ENCODE results near the gene SYNE3. TPM values are rescaled to one million over a fixed set of nuclear protein-coding genes. Genes with fewer than 3 reads are reported as not detected.
"Not testable (repeated sequence)": the region's sequence is repeated elsewhere in the genome, so short reads cannot be mapped to it uniquely, and the experiment has no call there.

SYNE3 gene
- total and polyA plus RNA-seq, 4 donors, result 3.0 to 61.5 (median 23.0) TPM

GRCh38 chr14:95515080-95515489 lies 1.4 kb downstream of the SYNE3 start:
- ATAC-seq (ENCODE audit: low FRiP score) (peak; percentile 70), DNase-seq (peak; percentile 81 to 84)
- 1 to 2% methylated on average over 9 of the region's 9 CpGs for WGBS, 2 donors
- Histone ChIP-seq H3K4me1 (ENCODE audit: control insufficient read depth in 1 of 2, insufficient read depth in 2 of 2, low read length in 2 of 2) (peaks cover 2% of the 10 kb centered on the region in 2 donors), H3K9me3 (ENCODE audit: control insufficient read depth, low read length) (no peaks in the 10 kb centered on the region), H3K27ac (ENCODE audit: low read depth in 1 of 2, low read length in 2 of 2) (peak overlapping the region in 1 of 2 donors; percentile 79), H3K4me3 (ENCODE audit: low read length in 2 of 2) (peak overlapping the region in 1 of 2 donors; percentile 39), H3K27me3 (ENCODE audit: control insufficient read depth in 1 of 2, insufficient read depth in 2 of 2, low read length in 1 of 2) (no peaks in the 10 kb centered on the region), H3K36me3 (ENCODE audit: control insufficient read depth in 1 of 2, insufficient read depth in 2 of 2, low read length in 1 of 2) (no peaks in the 10 kb centered on the region)
- intact Hi-C loops (cut with DNase I), result loop anchor here (5.0 to 10.0 kb wide), 2 partner anchors 33 to 360 kb away; partner anchors contain the start of gene DICER1 (in 1 of the 2)

- DNase-seq, result peak; percentile 46 to 51
- intact Hi-C loops (cut with DNase I), result loop anchor here (5.0 to 10.0 kb wide), 2 partner anchors 32 to 360 kb away; partner anchors contain the start of gene DICER1 (in 1 of the 2)
- no peaks in the 10 kb centered on the region for H3K36me3 ChIP-seq (ENCODE audit: control insufficient read depth in 1 of 2, insufficient read depth in 2 of 2, low read length in 1 of 2)
- no peak overlapping the region for H3K4me3 ChIP-seq (ENCODE audit: low read length in 2 of 2)
- H3K27ac ChIP-seq (ENCODE audit: low read depth in 1 of 2, low read length in 2 of 2), result peak overlapping the region in 1 of 2 donors; percentile 79
- H3K27me3 ChIP-seq (ENCODE audit: control insufficient read depth in 1 of 2, insufficient read depth in 2 of 2, low read length in 1 of 2), result no peaks in the 10 kb centered on the region
- peaks cover 2% of the 10 kb centered on the region in 2 donors for H3K4me1 ChIP-seq (ENCODE audit: control insufficient read depth in 1 of 2, insufficient read depth in 2 of 2, low read length in 2 of 2)
- ATAC-seq (ENCODE audit: low FRiP score), result no peak
- 55 to 58% methylated on average over 18 of the region's 18 CpGs for WGBS, 2 donors
- no peaks in the 10 kb centered on the region for H3K9me3 ChIP-seq (ENCODE audit: control insufficient read depth, low read length)
Observed at GRCh38 chr14:95514131-95515079, 2.0 kb downstream of the SYNE3 start.

GRCh38 chr14:95513291-95513690 lies 3.2 kb downstream of the SYNE3 start:
- intact Hi-C loops (cut with DNase I), result loop anchor here in 1 of 2 donors (10.0 kb wide), 1 partner anchor 358 kb away; the partner anchor contains the start of gene DICER1
- Histone ChIP-seq H3K9me3 (ENCODE audit: control insufficient read depth, low read length) (no peaks in the 10 kb centered on the region), H3K36me3 (ENCODE audit: control insufficient read depth in 1 of 2, insufficient read depth in 2 of 2, low read length in 1 of 2) (no peaks in the 10 kb centered on the region), H3K27ac (ENCODE audit: low read depth in 1 of 2, low read length in 2 of 2) (no peak overlapping the region), H3K4me3 (ENCODE audit: low read length in 2 of 2) (no peak overlapping the region), H3K4me1 (ENCODE audit: control insufficient read depth in 1 of 2, insufficient read depth in 2 of 2, low read length in 2 of 2) (no peaks in the 10 kb centered on the region), H3K27me3 (ENCODE audit: control insufficient read depth in 1 of 2, insufficient read depth in 2 of 2, low read length in 1 of 2) (no peaks in the 10 kb centered on the region)
- 54 to 69% methylated on average over 6 of the region's 6 CpGs for WGBS, 2 donors
- ATAC-seq (ENCODE audit: low FRiP score) (no peak), DNase-seq (no peak)

DNA sequence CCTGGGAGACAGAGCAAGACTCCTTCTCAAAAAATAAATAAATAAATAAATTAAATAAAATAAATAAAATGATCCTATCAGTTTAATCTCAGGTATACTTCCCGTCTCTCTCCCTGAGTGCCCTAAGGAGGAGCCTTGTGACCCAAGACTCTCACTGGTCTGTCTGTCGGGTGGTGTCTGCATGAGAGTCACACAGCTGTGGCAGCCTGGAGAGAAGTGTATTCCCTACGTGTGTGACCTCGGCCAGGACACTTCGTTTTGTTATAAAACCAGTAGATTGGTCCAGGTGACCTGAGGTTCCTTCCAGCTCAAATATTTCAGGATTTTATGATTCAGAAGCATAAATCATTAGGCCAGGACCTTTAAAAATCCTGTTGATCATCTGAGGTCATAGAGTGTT lies 4.8 kb downstream of the SYNE3 start:
- Histone ChIP-seq H3K27ac (ENCODE audit: low read depth in 1 of 2, low read length in 2 of 2) (no peak overlapping the region), H3K9me3 (ENCODE audit: control insufficient read depth, low read length) (no peaks in the 10 kb centered on the region), H3K4me3 (ENCODE audit: low read length in 2 of 2) (no peak overlapping the region), H3K27me3 (ENCODE audit: control insufficient read depth in 1 of 2, insufficient read depth in 2 of 2, low read length in 1 of 2) (no peaks in the 10 kb centered on the region), H3K4me1 (ENCODE audit: control insufficient read depth in 1 of 2, insufficient read depth in 2 of 2, low read length in 2 of 2) (no peaks in the 10 kb centered on the region), H3K36me3 (ENCODE audit: control insufficient read depth in 1 of 2, insufficient read depth in 2 of 2, low read length in 1 of 2) (no peaks in the 10 kb centered on the region)
- no peak for ATAC-seq (ENCODE audit: low FRiP score)
- intact Hi-C loops (cut with DNase I), result loop anchor here in 1 of 2 donors (10.0 kb wide), 1 partner anchor 357 kb away; the partner anchor contains the start of gene DICER1
- peak in 1 of 2 donors; percentile 8 for DNase-seq
- 82 to 83% methylated on average over 5 of the region's 5 CpGs for WGBS, 2 donors

DNA sequence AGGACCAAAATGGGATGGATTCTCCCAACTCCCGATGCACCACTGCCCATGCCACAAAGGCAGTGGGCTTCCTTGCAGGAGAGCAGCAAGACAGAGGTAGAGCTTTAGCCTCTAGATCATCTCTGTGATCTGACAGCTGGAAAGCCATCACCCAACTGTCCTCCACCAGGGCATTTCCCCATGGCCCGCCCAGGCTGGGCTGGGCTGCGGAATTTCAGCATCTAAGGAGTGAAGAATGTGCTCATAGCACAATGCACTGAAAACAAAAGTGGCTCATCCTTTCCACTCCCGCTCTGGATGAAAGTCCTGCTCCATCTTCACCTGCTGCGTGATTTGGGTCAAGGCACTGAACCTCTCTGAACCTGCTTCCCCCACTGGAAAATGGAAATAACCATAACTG lies 5.6 kb downstream of the SYNE3 start:
- DNase-seq (peak in 1 of 2 donors; percentile 22), ATAC-seq (ENCODE audit: low FRiP score) (no peak)
- 90 to 95% methylated on average over 5 of the region's 5 CpGs for WGBS, 2 donors
- Histone ChIP-seq H3K9me3 (ENCODE audit: control insufficient read depth, low read length) (no peaks in the 10 kb centered on the region), H3K4me3 (ENCODE audit: low read length in 2 of 2) (no peak overlapping the region), H3K4me1 (ENCODE audit: control insufficient read depth in 1 of 2, insufficient read depth in 2 of 2, low read length in 2 of 2) (no peaks in the 10 kb centered on the region), H3K27ac (ENCODE audit: low read depth in 1 of 2, low read length in 2 of 2) (no peak overlapping the region), H3K36me3 (ENCODE audit: control insufficient read depth in 1 of 2, insufficient read depth in 2 of 2, low read length in 1 of 2) (no peaks in the 10 kb centered on the region), H3K27me3 (ENCODE audit: control insufficient read depth in 1 of 2, insufficient read depth in 2 of 2, low read length in 1 of 2) (no peaks in the 10 kb centered on the region)
- intact Hi-C loops (cut with DNase I), result loop anchor here in 1 of 2 donors (10.0 kb wide), 1 partner anchor 356 kb away; the partner anchor contains the start of gene DICER1

GRCh38 chr14:95510344-95510743 lies 6.1 kb downstream of the SYNE3 start:
- not testable (repeated sequence) for H3K27ac ChIP-seq (ENCODE audit: low read depth in 1 of 2, low read length in 2 of 2); H3K9me3 ChIP-seq (ENCODE audit: control insufficient read depth, low read length); H3K36me3 ChIP-seq (ENCODE audit: control insufficient read depth in 1 of 2, insufficient read depth in 2 of 2, low read length in 1 of 2); H3K4me3 ChIP-seq (ENCODE audit: low read length in 2 of 2); H3K27me3 ChIP-seq (ENCODE audit: control insufficient read depth in 1 of 2, insufficient read depth in 2 of 2, low read length in 1 of 2); H3K4me1 ChIP-seq (ENCODE audit: control insufficient read depth in 1 of 2, insufficient read depth in 2 of 2, low read length in 2 of 2); ATAC-seq (ENCODE audit: low FRiP score)
- WGBS, 2 donors, result 88 to 98% methylated on average over 9 of the region's 9 CpGs
- DNase-seq, result peak in 1 of 2 donors; percentile 38
- intact Hi-C loops (cut with DNase I), result loop anchor here in 1 of 2 donors (10.0 kb wide), 1 partner anchor 356 kb away; the partner anchor contains the start of gene DICER1

GRCh38 chr14:95509495-95509894 lies 7.0 kb downstream of the SYNE3 start:
- H3K27ac ChIP-seq (ENCODE audit: low read depth in 1 of 2, low read length in 2 of 2), result no peak overlapping the region
- no peaks in the 10 kb centered on the region for H3K27me3 ChIP-seq (ENCODE audit: control insufficient read depth in 1 of 2, insufficient read depth in 2 of 2, low read length in 1 of 2)
- DNase-seq (peak in 1 of 2 donors; percentile 9), ATAC-seq (ENCODE audit: low FRiP score) (no peak)
- no peaks in the 10 kb centered on the region for H3K9me3 ChIP-seq (ENCODE audit: control insufficient read depth, low read length)
- H3K4me1 ChIP-seq (ENCODE audit: control insufficient read depth in 1 of 2, insufficient read depth in 2 of 2, low read length in 2 of 2), result no peaks in the 10 kb centered on the region
- intact Hi-C loops (cut with DNase I), result no loop called here
- 93 to 95% methylated on average over 6 of the region's 6 CpGs for WGBS, 2 donors
- no peak overlapping the region for H3K4me3 ChIP-seq (ENCODE audit: low read length in 2 of 2)
- H3K36me3 ChIP-seq (ENCODE audit: control insufficient read depth in 1 of 2, insufficient read depth in 2 of 2, low read length in 1 of 2), result no peaks in the 10 kb centered on the region

DNA sequence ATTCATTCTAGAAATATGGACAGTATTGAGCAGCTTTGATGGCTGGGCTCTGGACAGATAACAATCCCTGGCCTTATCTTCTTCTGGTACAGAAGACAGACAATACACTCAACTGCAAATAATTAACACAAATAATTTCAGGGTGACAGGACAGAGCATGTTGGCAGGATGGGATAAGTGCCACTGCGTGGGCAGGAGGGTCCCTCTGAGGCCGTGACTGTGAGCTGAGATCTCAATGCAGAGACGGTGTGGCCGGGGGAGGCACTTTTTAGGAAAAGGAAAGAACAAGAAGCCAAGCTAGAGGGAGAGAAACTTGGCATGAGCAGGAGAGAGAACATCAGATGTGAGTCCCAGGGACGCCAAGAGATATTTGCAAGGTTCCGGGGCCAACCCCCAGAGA lies 8.1 kb downstream of the SYNE3 start:
- Histone ChIP-seq H3K27ac (ENCODE audit: low read depth in 1 of 2, low read length in 2 of 2) (peak overlapping the region; percentile 24 to 70), H3K27me3 (ENCODE audit: control insufficient read depth in 1 of 2, insufficient read depth in 2 of 2, low read length in 1 of 2) (no peaks in the 10 kb centered on the region), H3K4me1 (ENCODE audit: control insufficient read depth in 1 of 2, insufficient read depth in 2 of 2, low read length in 2 of 2) (no peaks in the 10 kb centered on the region), H3K4me3 (ENCODE audit: low read length in 2 of 2) (no peak overlapping the region), H3K9me3 (ENCODE audit: control insufficient read depth, low read length) (no peaks in the 10 kb centered on the region), H3K36me3 (ENCODE audit: control insufficient read depth in 1 of 2, insufficient read depth in 2 of 2, low read length in 1 of 2) (no peaks in the 10 kb centered on the region)
- 83 to 90% methylated on average over 6 of the region's 6 CpGs for WGBS, 2 donors
- DNase-seq (peak in 1 of 2 donors; percentile 42), ATAC-seq (ENCODE audit: low FRiP score) (no peak)
- intact Hi-C loops (cut with DNase I), result no loop called here
